SK-N-SH (cell line): Measurements from ENCODE around the gene MVB12B.

Experiments
- EP300 ChIP-seq, 2 experiments: IDR thresholded peaks; 2 replicates each; pipeline versions ENCODE4 v1.4.0 to v1.6.1; 2012; ENCODE audit warnings: borderline replicate concordance in 1 of 2, low read depth in 1 of 2, low read length in 1 of 2
- FOXJ3 ChIP-seq: sonication (generic); formaldehyde crosslinking; IDR thresholded peaks from 2 replicates; pipeline ENCODE4 v1.5.1; 2020; ENCODE audit warnings: mild to moderate bottlenecking, missing genetic modification reagents
- RAD21 ChIP-seq: IDR thresholded peaks from 2 replicates; pipeline ENCODE4 v1.6.1; 2012; ENCODE audit warnings: mild to moderate bottlenecking, low read length
- RXRA ChIP-seq: IDR thresholded peaks from 2 replicates; pipeline ENCODE4 v1.4.0; 2012; ENCODE audit warnings: low read depth, mild to moderate bottlenecking, borderline replicate concordance
- TCF12 ChIP-seq: IDR thresholded peaks from 2 replicates; pipeline ENCODE4 v1.4.0; 2012
- TEAD4 ChIP-seq: IDR thresholded peaks from 2 replicates; pipeline ENCODE4 v1.4.0; 2012; ENCODE audit warnings: mild to moderate bottlenecking, borderline replicate concordance; ENCODE audit not compliant: insufficient read depth
- TF ChIP-seq, protein P1 (sequence below): fragments of 200-600 bp; sonication (generic); IDR thresholded peaks from 2 replicates; pipeline ENCODE4 v1.6.1; 2017; ENCODE audit warnings: antibody characterized with exemption, mild to moderate bottlenecking, moderate library complexity
- TF ChIP-seq, protein P2 (sequence below): IDR thresholded peaks from 2 replicates; pipeline ENCODE4 v1.4.0; 2012; ENCODE audit warnings: low read depth

DNA sequence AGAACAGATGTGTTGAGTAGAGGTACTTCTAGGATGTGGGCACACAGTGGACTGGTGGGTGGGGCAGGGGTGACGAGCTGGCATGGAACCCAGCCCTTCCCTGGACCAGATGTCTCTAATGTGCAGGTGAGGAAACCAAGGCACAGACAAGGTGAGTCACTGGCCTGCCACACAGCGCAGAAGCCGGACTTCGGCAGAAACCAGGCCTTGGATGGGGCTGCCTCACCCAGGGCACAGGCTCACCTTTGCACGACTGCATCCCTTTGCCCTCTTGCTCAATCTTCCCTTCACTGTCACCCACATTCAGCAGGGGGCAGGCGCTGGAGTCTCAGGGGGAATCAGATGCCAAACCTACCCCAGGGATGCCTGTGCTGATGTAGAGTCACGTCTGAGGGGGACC is 221.7 kb downstream of the MVB12B start:
- TF ChIP-seq TEAD4 = no peak
- TF ChIP-seq, protein P1, sequence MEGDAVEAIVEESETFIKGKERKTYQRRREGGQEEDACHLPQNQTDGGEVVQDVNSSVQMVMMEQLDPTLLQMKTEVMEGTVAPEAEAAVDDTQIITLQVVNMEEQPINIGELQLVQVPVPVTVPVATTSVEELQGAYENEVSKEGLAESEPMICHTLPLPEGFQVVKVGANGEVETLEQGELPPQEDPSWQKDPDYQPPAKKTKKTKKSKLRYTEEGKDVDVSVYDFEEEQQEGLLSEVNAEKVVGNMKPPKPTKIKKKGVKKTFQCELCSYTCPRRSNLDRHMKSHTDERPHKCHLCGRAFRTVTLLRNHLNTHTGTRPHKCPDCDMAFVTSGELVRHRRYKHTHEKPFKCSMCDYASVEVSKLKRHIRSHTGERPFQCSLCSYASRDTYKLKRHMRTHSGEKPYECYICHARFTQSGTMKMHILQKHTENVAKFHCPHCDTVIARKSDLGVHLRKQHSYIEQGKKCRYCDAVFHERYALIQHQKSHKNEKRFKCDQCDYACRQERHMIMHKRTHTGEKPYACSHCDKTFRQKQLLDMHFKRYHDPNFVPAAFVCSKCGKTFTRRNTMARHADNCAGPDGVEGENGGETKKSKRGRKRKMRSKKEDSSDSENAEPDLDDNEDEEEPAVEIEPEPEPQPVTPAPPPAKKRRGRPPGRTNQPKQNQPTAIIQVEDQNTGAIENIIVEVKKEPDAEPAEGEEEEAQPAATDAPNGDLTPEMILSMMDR = no peak
- TF ChIP-seq TCF12 = no peak
- TF ChIP-seq, protein P2, sequence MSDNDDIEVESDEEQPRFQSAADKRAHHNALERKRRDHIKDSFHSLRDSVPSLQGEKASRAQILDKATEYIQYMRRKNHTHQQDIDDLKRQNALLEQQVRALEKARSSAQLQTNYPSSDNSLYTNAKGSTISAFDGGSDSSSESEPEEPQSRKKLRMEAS = no peak
- TF ChIP-seq EP300 (IDR thresholded peaks at IDR 0.05; ENCODE audit: borderline replicate concordance in 1 of 2, low read depth in 1 of 2, low read length in 1 of 2) = no peak
- no peak for TF ChIP-seq RXRA
- TF ChIP-seq RAD21 = no peak
- no peak for TF ChIP-seq FOXJ3 (CRISPR knock-in tag)
